Activated gamma-delta T cell treated with anti-CD3 and anti-CD28 coated beads, Interleukin-2, amount 50 U/mL, for 16 hours (primary cell): ENCODE results near the gene MARCKS.

ENCODE experiments used
- DNase-seq: peaks from one replicate; pipeline ENCODE4 v3.0.0-alpha.2; 2020; ENCODE audit warnings: low read depth

MARCKS gene, protein sequence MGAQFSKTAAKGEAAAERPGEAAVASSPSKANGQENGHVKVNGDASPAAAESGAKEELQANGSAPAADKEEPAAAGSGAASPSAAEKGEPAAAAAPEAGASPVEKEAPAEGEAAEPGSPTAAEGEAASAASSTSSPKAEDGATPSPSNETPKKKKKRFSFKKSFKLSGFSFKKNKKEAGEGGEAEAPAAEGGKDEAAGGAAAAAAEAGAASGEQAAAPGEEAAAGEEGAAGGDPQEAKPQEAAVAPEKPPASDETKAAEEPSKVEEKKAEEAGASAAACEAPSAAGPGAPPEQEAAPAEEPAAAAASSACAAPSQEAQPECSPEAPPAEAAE

DNA sequence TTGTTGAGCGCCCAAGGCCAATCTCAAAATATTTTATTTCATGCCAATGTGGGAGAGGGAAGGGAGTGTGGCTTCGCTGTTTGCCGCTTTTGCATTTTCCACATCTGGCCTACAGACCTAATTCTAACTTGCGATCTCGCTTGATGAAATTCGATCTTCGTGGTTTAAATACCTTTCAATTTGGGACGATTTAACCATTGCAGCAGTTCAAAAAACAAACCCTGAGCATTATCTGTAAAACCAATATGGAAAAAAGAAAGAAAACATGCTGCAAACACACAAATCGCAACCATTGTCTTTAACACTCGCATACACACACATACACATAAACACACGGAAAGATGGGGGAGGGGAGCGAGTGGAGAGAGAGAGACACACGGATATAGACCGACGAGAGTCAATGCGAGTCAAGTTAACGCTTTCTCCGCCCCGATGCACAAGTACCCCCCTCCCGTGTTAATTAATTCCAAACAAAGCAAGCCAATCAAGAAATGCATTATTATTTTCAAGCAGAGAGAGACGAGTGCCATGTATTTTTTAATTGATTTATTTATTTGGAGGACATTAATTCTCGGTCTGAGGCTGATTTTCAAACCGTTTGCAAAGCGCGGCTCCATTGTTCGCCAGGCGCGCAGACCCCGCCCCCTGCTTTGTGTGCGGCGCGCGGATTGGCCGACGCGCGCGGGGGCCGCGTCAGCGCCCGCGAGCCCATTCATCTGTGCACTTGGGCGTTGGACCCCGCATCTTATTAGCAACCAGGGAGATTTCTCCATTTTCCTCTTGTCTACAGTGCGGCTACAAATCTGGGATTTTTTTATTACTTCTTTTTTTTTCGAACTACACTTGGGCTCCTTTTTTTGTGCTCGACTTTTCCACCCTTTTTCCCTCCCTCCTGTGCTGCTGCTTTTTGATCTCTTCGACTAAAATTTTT is at the start of gene MARCKS:
Gene MARCKS, plus strand, starts transcription at position 721 of the 931 bp plus-strand sequence. CDS start 401 bp downstream, outside the sequence.
- no peak for DNase-seq

- DNase-seq = no peak
These were observed 47.3 kb upstream of the MARCKS start for GRCh38 chr6:113809826-113810225.

GRCh38 chr6:113813142-113813541 is 44.0 kb upstream of the MARCKS start:
- no peak for DNase-seq

GRCh38 chr6:113818578-113818977 is 38.6 kb upstream of the MARCKS start:
- DNase-seq = no peak

GRCh38 chr6:113819169-113819830 is 37.8 kb upstream of the MARCKS start:
- no peak for DNase-seq

DNA sequence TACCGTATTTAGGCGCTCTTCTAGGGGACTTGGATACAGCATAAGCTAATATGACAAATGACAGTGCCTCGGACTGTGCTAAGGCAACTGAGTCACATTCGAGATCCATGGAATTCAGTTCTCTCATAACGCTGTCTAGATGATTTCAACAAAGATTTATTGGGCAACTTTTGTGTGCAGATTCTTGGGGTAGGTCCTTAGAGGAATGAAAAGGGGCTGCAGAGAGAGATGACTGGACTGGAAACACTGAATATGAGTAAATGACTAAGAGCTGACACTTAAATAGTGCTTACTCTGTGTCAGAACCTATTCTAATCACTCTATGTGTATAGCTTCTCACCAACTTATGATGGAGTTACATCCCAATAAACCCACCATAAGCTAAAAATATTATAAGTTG is 36.4 kb upstream of the MARCKS start:
- DNase-seq = no peak

DNA sequence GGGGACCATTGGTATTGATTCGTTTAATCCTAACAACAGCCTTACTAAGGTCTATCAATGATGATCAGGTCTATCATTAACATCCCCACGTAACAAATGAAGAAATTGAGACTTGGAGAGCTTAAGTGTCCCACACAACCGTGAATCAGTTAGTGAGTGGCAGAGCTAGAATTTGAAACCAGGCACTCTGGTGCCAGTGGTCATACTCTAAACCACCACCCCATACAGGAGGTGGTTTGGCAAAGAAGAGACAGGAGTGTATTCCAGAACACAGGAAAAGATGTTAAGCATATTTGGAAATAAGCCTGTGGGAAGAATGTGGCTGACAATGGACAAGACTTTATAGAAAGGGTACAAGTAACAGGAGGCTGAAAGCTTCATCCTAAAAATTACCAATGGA is 35.7 kb upstream of the MARCKS start:
- no peak for DNase-seq

DNA sequence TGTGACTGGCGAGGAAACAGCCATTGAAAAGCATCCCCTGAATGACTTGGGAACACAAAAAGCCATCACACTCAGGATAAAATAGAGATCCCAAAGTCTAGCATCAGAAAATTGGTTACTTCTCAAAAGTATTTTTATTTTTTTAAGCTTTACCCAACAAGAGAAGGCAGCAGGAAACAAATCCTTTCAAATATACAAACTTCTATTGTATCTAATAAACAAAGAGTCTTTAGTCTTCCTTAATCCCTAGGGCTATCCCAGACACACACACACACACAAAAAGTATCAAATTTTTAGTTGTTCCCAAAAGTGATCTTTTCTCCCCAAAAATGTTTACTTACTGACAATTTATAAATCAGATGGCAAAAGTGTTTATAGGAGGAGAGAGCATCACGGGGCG is 33.2 kb upstream of the MARCKS start:
- no peak for DNase-seq

- no peak for DNase-seq
These were observed 32.7 kb upstream of the MARCKS start for GRCh38 chr6:113824411-113824810.

DNA sequence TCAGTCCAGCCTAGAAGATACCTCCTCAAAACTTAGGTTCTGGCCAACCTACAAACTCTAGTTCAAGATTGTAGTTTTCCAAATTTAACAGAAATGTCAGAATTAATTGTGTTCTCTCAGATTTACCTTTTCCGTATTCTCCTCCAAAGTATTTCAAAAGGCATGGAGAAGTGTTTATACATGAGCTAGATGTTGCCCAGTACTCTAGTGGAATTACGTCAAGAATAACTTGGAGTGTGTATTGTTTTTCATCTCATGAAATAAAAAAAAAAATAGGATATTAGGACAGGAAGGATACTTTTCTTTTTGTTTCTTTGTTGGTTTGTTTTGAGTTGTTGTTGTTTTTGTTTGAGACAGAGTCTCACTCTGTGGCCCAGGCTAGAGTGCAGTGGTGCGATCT is 32.3 kb upstream of the MARCKS start:
- DNase-seq = no peak

DNA sequence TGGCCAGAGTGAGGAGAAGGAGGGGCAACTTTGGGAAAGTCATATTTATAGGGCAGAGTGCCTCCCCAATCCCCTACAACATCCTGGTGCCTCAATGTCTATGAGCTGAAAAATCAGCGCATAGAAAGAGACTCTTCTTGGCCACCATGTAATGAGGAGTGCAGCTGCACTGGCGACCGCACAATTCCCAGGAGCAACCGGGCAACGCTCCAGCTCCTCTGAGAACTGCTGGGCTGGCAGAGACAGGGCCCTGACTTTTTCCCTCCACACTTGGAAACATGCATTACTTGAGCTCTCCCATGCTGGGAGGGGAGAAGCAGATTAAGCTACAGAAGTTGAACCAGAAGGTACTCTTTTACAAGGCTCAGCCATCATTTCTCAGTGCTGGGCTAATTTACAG is 31.4 kb upstream of the MARCKS start:
- no peak for DNase-seq

GRCh38 chr6:113828984-113829695 is 28.0 kb upstream of the MARCKS start:
- no peak for DNase-seq

GRCh38 chr6:113829696-113830045 is 27.5 kb upstream of the MARCKS start:
- DNase-seq = no peak

GRCh38 chr6:113830140-113830539 is 27.0 kb upstream of the MARCKS start:
- no peak for DNase-seq

DNA sequence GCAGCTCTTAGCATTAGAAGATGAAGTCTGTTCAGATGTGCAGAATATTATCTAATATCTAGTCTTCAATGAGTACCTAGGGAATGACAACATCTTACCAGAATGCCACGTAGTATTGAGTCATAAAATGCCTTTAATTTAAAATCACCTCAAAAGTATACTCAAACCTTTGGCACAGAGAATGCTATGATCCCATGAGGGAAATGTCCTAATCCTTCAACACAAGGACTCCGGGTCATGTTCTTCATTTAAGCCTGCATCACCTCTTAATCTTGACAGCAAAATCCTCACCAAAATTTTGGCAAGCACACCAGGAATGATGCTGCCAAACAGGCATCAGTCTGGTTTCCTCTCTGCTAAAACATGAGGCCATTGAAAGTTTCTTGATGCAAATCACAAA is 23.6 kb upstream of the MARCKS start:
- DNase-seq = no peak

GRCh38 chr6:113837170-113837569 is 20.0 kb upstream of the MARCKS start:
- no peak for DNase-seq

DNA sequence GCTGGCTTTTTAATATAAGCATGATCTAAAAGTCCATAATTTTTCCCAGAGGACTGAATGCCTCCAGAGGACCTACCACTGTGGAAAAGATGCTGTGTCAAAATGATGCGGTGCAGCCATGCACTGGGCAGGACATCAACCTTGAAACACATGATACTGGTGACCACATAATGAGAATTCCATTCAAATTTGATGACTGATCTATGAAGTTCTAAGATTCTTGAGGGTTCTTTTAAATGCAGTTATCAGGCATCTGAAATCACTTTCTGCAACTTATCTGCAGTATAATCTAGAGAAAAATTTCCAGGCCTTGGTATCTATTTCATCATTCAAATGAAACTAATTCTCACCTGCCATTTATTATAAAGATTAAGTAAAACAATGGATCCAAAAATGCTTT is 15.0 kb upstream of the MARCKS start:
- DNase-seq = no peak

- no peak for DNase-seq
These were observed 13.6 kb upstream of the MARCKS start for GRCh38 chr6:113843500-113844073.

- no peak for DNase-seq
These were observed 10.6 kb upstream of the MARCKS start for GRCh38 chr6:113846577-113846976.

- DNase-seq = no peak
These were observed 9.7 kb upstream of the MARCKS start for GRCh38 chr6:113847447-113847846.

GRCh38 chr6:113848280-113848679 is 8.9 kb upstream of the MARCKS start:
- no peak for DNase-seq

- DNase-seq = no peak
These were observed 8.3 kb upstream of the MARCKS start for GRCh38 chr6:113848811-113849210.
